ENCODE measurements around the gene B3GNT8. TPM values are rescaled to one million over a fixed set of nuclear protein-coding genes. Genes with fewer than 3 reads are reported as not detected.
"Not testable (repeated sequence)": the region's sequence is repeated elsewhere in the genome, so short reads cannot be mapped to it uniquely, and the experiment has no call there.

The B3GNT8 gene
- total RNA-seq, 1 donor from 2014 or later = 8.1 TPM

GRCh38 chr19:41397086-41398049 is 29.8 kb downstream of the B3GNT8 start, which contains the start of the genes BCKDHA and EXOSC5:
Gene BCKDHA (plus strand): TSS chr19:41397818. CDS start chr19:41397828, 10 bp downstream.
Gene EXOSC5 (minus strand): TSS chr19:41397359. CDS start chr19:41397328, 31 bp downstream.
- peak; percentile 99 for DNase-seq (ENCODE audit: low spot score)

GRCh38 chr19:41395355-41395754 is 31.8 kb downstream of the B3GNT8 start:
- no peak for DNase-seq (ENCODE audit: low spot score)

- no peak for DNase-seq (ENCODE audit: low spot score)
These were observed 34.4 kb downstream of the B3GNT8 start for GRCh38 chr19:41392775-41393174.

- no peak for DNase-seq (ENCODE audit: low spot score)
These were observed 35.6 kb downstream of the B3GNT8 start for GRCh38 chr19:41391618-41392017.

GRCh38 chr19:41386442-41386841 is 40.7 kb downstream of the B3GNT8 start:
- DNase-seq (ENCODE audit: low spot score) = no peak

- no peak for DNase-seq (ENCODE audit: low spot score)
These were observed 42.8 kb downstream of the B3GNT8 start for GRCh38 chr19:41384351-41384750.

- DNase-seq (ENCODE audit: low spot score) = not testable (repeated sequence)
These were observed 45.6 kb downstream of the B3GNT8 start for GRCh38 chr19:41381536-41381935.

GRCh38 chr19:41377977-41378709 is 49.0 kb downstream of the B3GNT8 start:
- DNase-seq (ENCODE audit: low spot score) = no peak

GRCh38 chr19:41376998-41377365 is 50.2 kb downstream of the B3GNT8 start:
- DNase-seq (ENCODE audit: low spot score) = no peak

GRCh38 chr19:41376241-41376997 is 50.8 kb downstream of the B3GNT8 start, which contains the start of gene TMEM91:
Gene TMEM91 (plus strand): TSS chr19:41376533. CDS start chr19:41378310, 1,777 bp downstream.
- DNase-seq (ENCODE audit: low spot score) = no peak

Other genes with a start within 250 kb of the B3GNT8 start
- gene CYP2S1, start 234.2 kb downstream of the B3GNT8 start, total RNA-seq = 2.2 TPM
- 61.1 TPM for gene AXL, start 208.2 kb downstream of the B3GNT8 start, total RNA-seq
- gene HNRNPUL1, start 163.0 kb downstream of the B3GNT8 start, total RNA-seq = 143 TPM
- gene CCDC97, start 117.2 kb downstream of the B3GNT8 start, total RNA-seq = 20.5 TPM
- 54.3 TPM for gene TGFB1, start 73.5 kb downstream of the B3GNT8 start, total RNA-seq
- gene B9D2, start 63.2 kb downstream of the B3GNT8 start, total RNA-seq = 3.5 TPM
- gene TMEM91, start 50.8 kb downstream of the B3GNT8 start, total RNA-seq = 10.0 TPM
- gene EXOSC5, start 30.0 kb downstream of the B3GNT8 start, total RNA-seq = 9.6 TPM
- 5.7 TPM for gene BCKDHA, start 29.6 kb downstream of the B3GNT8 start, total RNA-seq
- 33.0 TPM for gene DMAC2, start 12.5 kb upstream of the B3GNT8 start, total RNA-seq
- gene ERICH4, start 15.8 kb upstream of the B3GNT8 start, total RNA-seq = not detected
- gene CEACAM21, start 148.8 kb upstream of the B3GNT8 start, total RNA-seq = 2.1 TPM
- 6.0 TPM for gene CEACAM4, start 199.7 kb upstream of the B3GNT8 start, total RNA-seq

All from mesenteric fat pad (tissue), 1 donor.